HFF-Myc (cell line): Measurements from ENCODE around the gene C16orf95.

Source experiments
- DNase-seq: peaks from one replicate; pipeline ENCODE4 v3.0.0-alpha.2; 2011; ENCODE audit warnings: low read depth; ENCODE audit errors: extremely low read depth
- H3K4me3 ChIP-seq: replicated peaks from 2 replicates; pipeline ENCODE4 v1.5.1; 2011; ENCODE audit warnings: low read depth, mild to moderate bottlenecking, control low read depth, low read length
- CTCF ChIP-seq: IDR thresholded peaks from 2 replicates; pipeline ENCODE4 v1.5.1; 2012; ENCODE audit warnings: mild to moderate bottlenecking, low read depth, low read length, control low read depth; ENCODE audit errors: missing control alignments

Gene C16orf95

GRCh38 chr16:87336434-87337240 lies 19.4 kb upstream of the C16orf95 start:
- no peak overlapping the region for H3K4me3 ChIP-seq
- TF ChIP-seq CTCF: no peak
- no peak for DNase-seq

GRCh38 chr16:87335625-87336433 lies 18.6 kb upstream of the C16orf95 start:
- DNase-seq: no peak
- no peak overlapping the region for H3K4me3 ChIP-seq
- TF ChIP-seq CTCF: no peak

GRCh38 chr16:87334651-87335624 lies 17.7 kb upstream of the C16orf95 start:
- no peak for DNase-seq
- no peak for TF ChIP-seq CTCF
- H3K4me3 ChIP-seq: no peak overlapping the region

GRCh38 chr16:87333581-87334331 lies 16.6 kb upstream of the C16orf95 start:
- no peak for TF ChIP-seq CTCF
- no peak for DNase-seq
- H3K4me3 ChIP-seq: no peak overlapping the region

GRCh38 chr16:87333101-87333500 lies 15.9 kb upstream of the C16orf95 start:
- no peak overlapping the region for H3K4me3 ChIP-seq
- TF ChIP-seq CTCF: no peak
- no peak for DNase-seq

GRCh38 chr16:87332150-87332549 lies 15.0 kb upstream of the C16orf95 start:
- DNase-seq: no peak
- H3K4me3 ChIP-seq: no peak overlapping the region
- no peak for TF ChIP-seq CTCF
